GM19035 (cell line): ENCODE data around the gene BDP1.
"Not testable (repeated sequence)": the region's sequence is repeated elsewhere in the genome, so short reads cannot be mapped to it uniquely, and the experiment has no call there.

Experiments used
- ATAC-seq: cut with Tn5 transposase; IDR thresholded peaks from one replicate; pipeline ENCODE4 v1.9.1; 2021; ENCODE audit not compliant: unreplicated experiment

Gene BDP1

GRCh38 chr5:71609916-71610315, 154.5 kb downstream of the BDP1 start:
- not testable (repeated sequence) for ATAC-seq

DNA sequence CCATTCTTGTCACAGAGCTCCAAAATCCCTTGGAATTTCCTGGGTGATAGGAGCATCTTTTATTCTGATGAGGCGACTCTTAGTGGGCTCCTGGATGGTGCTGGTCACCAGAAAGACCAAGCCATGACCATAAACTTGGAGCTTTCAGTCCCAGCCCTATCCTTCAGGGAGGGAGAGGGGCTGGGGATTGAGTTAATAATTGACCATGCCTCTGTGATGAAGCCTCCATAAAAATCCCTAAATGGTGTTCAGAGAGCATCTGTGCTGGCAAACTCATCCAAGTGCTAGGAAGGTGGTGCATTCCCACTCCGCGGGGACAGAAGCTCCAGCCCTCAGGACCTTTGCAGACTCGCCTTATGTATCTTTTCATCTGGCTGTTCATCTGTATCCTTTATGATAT, 160.4 kb downstream of the BDP1 start:
- ATAC-seq: no peak
